Right ventricle myocardium inferior (tissue), 1 donor: ENCODE measurements around the gene KIAA0319L. TPM values are rescaled to one million over a fixed set of nuclear protein-coding genes. Genes with fewer than 3 reads are reported as not detected.

Source experiments
- ATAC-seq: fragments of 200-7000 bp; cut with Tn5 transposase; one replicate; pipeline ENCODE4 v1.9.1; 2020; ENCODE audit warnings: mild to moderate bottlenecking, moderate library complexity
- DNase-seq: peaks from one replicate; pipeline ENCODE4 v3.0.0; 2021; ENCODE audit errors: missing footprints
- intact Hi-C: fragments of 100-400 bp; cut with DNase I; formaldehyde crosslinking; loops from one replicate; pipeline ENCODE4 v1.11.0; 2022
- long read RNA-seq: library from polyadenylated mRNA; unstranded; transcript quantifications from one replicate; pipeline ENCODE4 v2.0.0, GENCODE V29; 2021
- total RNA-seq: library from RNA; stranded (reverse); fragmentation: NEBNext Ultra II Directional; extraction: Animal tissue kit (Norgen Biotek cat#: 25700); gene quantifications from one replicate; pipeline ENCODE4 v1.2.1, GENCODE V29; 2021
- donor health status: DM: no; HTN: yes; CAD: no; lungs with severe emphysema.

The KIAA0319L gene
- 67.7 TPM for total RNA-seq
- long read RNA-seq, full-length matches to known transcripts = 18 of 47 reads
- long read RNA-seq, partial matches to known transcripts = 13 of 47 reads
- long read RNA-seq, other reads (novel, unspliced or antisense) = 16 of 47 reads

GRCh38 chr1:35557118-35557610, at the start of gene KIAA0319L:
Gene KIAA0319L (minus strand): TSS chr1:35557403. CDS start chr1:35554491, 2,912 bp downstream.
- peak; percentile 95 for DNase-seq
- intact Hi-C loops = loop anchor here (10.0 kb wide), 1 partner anchor 362 kb away; the partner anchor contains the start of gene SFPQ
- peak; percentile 91 for ATAC-seq

- intact Hi-C loops = no loop called here
- no peak for DNase-seq
- ATAC-seq = no peak
These were observed 48.6 kb upstream of the KIAA0319L start for GRCh38 chr1:35605867-35606182.

GRCh38 chr1:35605071-35605866, 48.1 kb upstream of the KIAA0319L start:
- no peak for ATAC-seq
- intact Hi-C loops = no loop called here
- DNase-seq = no peak

GRCh38 chr1:35603941-35604340, 46.7 kb upstream of the KIAA0319L start:
- DNase-seq (no peak), ATAC-seq (no peak)
- intact Hi-C loops = no loop called here

GRCh38 chr1:35603468-35603867, 46.3 kb upstream of the KIAA0319L start:
- intact Hi-C loops = no loop called here
- no peak for ATAC-seq
- no peak for DNase-seq

GRCh38 chr1:35600593-35600992, 43.4 kb upstream of the KIAA0319L start:
- ATAC-seq = no peak
- intact Hi-C loops = no loop called here
- no peak for DNase-seq

GRCh38 chr1:35599411-35599810, 42.2 kb upstream of the KIAA0319L start:
- ATAC-seq (no peak), DNase-seq (no peak)
- intact Hi-C loops = no loop called here

GRCh38 chr1:35598895-35599294, 41.7 kb upstream of the KIAA0319L start:
- DNase-seq = no peak
- intact Hi-C loops = no loop called here
- no peak for ATAC-seq

- no peak for ATAC-seq
- intact Hi-C loops = no loop called here
- no peak for DNase-seq
These were observed 40.7 kb upstream of the KIAA0319L start for GRCh38 chr1:35597870-35598269.

- ATAC-seq = no peak
- intact Hi-C loops = no loop called here
- no peak for DNase-seq
These were observed 38.5 kb upstream of the KIAA0319L start for GRCh38 chr1:35595684-35596083.

- ATAC-seq = no peak
- intact Hi-C loops = no loop called here
- DNase-seq = no peak
These were observed 37.0 kb upstream of the KIAA0319L start for GRCh38 chr1:35594005-35594760.

GRCh38 chr1:35592991-35593769, 36.0 kb upstream of the KIAA0319L start:
- intact Hi-C loops = no loop called here
- ATAC-seq (no peak), DNase-seq (no peak)

- no peak for DNase-seq
These were observed 34.0 kb upstream of the KIAA0319L start for GRCh38 chr1:35591211-35591610.

GRCh38 chr1:35590476-35591040, 33.4 kb upstream of the KIAA0319L start:
- DNase-seq (no peak), ATAC-seq (no peak)
- intact Hi-C loops = no loop called here

More at GRCh38 chr1:35591211-35591610, 34.0 kb upstream of the KIAA0319L start:
- ATAC-seq = no peak
- intact Hi-C loops = no loop called here

- no peak for DNase-seq
- intact Hi-C loops = no loop called here
- ATAC-seq = no peak
These were observed 32.6 kb upstream of the KIAA0319L start for GRCh38 chr1:35589516-35590427.

- ATAC-seq = no peak
- no peak for DNase-seq
- intact Hi-C loops = no loop called here
These were observed 31.2 kb upstream of the KIAA0319L start for GRCh38 chr1:35588197-35588910.

- ATAC-seq = no peak
- intact Hi-C loops = no loop called here
- DNase-seq = peak; percentile 55
These were observed 30.5 kb upstream of the KIAA0319L start for GRCh38 chr1:35587736-35588135.
